Natural killer cell (primary cell): ENCODE measurements around the gene YWHAB. TPM values are rescaled to one million over a fixed set of nuclear protein-coding genes. Genes with fewer than 3 reads are reported as not detected.

Experiments
- ATAC-seq, 3 donors: fragments of 150-1000 bp in 2 of 3; fragments of 200-7000 bp in 1 of 3; cut with Tn5 transposase; 1 replicate in 1 of 3; 2 replicates in 2 of 3; pipeline ENCODE4 v1.10.0; 2021; ENCODE audit warnings: mild to moderate bottlenecking in 2 of 3, moderate library complexity in 2 of 3
- DNase-seq, 2 donors: peaks; one replicate each; pipeline versions ENCODE4 v3.0.0 to v3.0.0-alpha.2; 2013 to 2021; ENCODE audit warnings: mixed read lengths in 1 of 2
- H3K27ac ChIP-seq: one replicate; pipeline ENCODE4 v1.5.1; 2013; ENCODE audit warnings: mild to moderate bottlenecking, low read length
- H3K27me3 ChIP-seq: one replicate; pipeline ENCODE4 v1.6.1; 2013; ENCODE audit warnings: low read length; ENCODE audit not compliant: control insufficient read depth, insufficient read depth
- H3K36me3 ChIP-seq: one replicate; pipeline ENCODE4 v1.6.1; 2013; ENCODE audit warnings: low read length; ENCODE audit not compliant: control insufficient read depth, insufficient read depth
- H3K4me1 ChIP-seq: one replicate; pipeline ENCODE4 v1.6.1; 2013; ENCODE audit warnings: low read length; ENCODE audit not compliant: control insufficient read depth, insufficient read depth
- H3K4me3 ChIP-seq: one replicate; pipeline ENCODE4 v1.5.1; 2013; ENCODE audit warnings: low read length
- H3K9me3 ChIP-seq: one replicate; pipeline ENCODE4 v1.6.1; 2013; ENCODE audit warnings: low read length; ENCODE audit not compliant: control insufficient read depth, insufficient read depth
- H3K27ac Mint-ChIP-seq, 2 donors: one replicate each; pipeline ENCODE4 v1.8.0; 2022; ENCODE audit warnings: mild to moderate bottlenecking in 2 of 2, mixed read lengths in 2 of 2, moderate library complexity in 1 of 2
- H3K27me3 Mint-ChIP-seq, 2 donors: one replicate each; pipeline ENCODE4 v1.8.0; 2022; ENCODE audit warnings: low read depth in 2 of 2, mixed read lengths in 2 of 2
- H3K36me3 Mint-ChIP-seq: one replicate; pipeline ENCODE4 v1.8.0; 2022; ENCODE audit warnings: mixed read lengths
- H3K4me1 Mint-ChIP-seq, 2 donors: one replicate each; pipeline ENCODE4 v1.8.0; 2022; ENCODE audit warnings: mixed read lengths in 2 of 2
- H3K4me3 Mint-ChIP-seq: one replicate; pipeline ENCODE4 v1.8.0; 2022; ENCODE audit warnings: mild to moderate bottlenecking, moderate library complexity, mixed read lengths
- H3K9me3 Mint-ChIP-seq, 2 donors: one replicate each; pipeline ENCODE4 v1.8.0; 2022; ENCODE audit warnings: mixed read lengths in 2 of 2
- CTCF ChIP-seq: fragments of 200-600 bp; IDR thresholded peaks from one replicate; pipeline ENCODE4 v1.8.0; 2022; ENCODE audit warnings: antibody characterized with exemption
- WGBS: methylation state at CpG from one replicate; pipeline ENCODE4 v1.1.7; 2013; ENCODE audit warnings: missing lambda C conversion rate; ENCODE audit not compliant: insufficient coverage; 5-methylcytosine and 5-hydroxymethylcytosine counted together
- intact Hi-C: fragments of 100-400 bp; cut with micrococcal nuclease; formaldehyde crosslinking; loops from one replicate; pipeline ENCODE4 v1.14.2; 2022
- total RNA-seq, 4 donors: library from RNA; stranded (reverse); fragments of 120-200 nt in 1 of 4; gene quantifications; one replicate each; pipeline versions ENCODE4 v1.2.3 to v1.2.4, GENCODE V29; 2013 to 2022

YWHAB gene
- total RNA-seq, 3 donors from 2014 or later (not counting 1 experiment from before 2014, with no cell fraction given) = 137 to 199 (median 179) TPM

DNA sequence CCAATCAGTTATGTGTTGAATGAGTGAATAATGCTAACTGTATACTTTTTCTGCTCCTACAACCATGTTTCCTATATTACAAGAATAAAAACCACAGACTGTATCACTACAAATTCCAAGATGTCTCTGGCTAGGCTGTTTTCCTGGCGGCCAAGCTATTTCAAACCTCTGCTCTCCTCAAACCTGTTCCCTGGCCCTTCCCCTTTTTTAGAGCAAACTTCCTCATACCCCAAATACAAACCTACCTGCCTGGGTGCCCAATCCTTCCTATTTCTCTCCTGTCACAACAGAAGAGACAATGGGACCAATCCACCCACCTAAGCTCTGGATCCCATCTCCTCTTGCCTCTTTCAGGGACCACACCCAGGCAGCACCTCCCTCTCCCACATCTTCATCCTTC lies 67.2 kb downstream of the YWHAB start:
- intact Hi-C loops = no loop called here
- Mint-ChIP-seq H3K4me3 (no peak overlapping the region), H3K9me3 (no peaks in the 10 kb centered on the region), H3K36me3 (peaks cover 8% of the 10 kb centered on the region), H3K27me3 (no peaks in the 10 kb centered on the region), H3K4me1 (peaks cover 3 to 30% of the 10 kb centered on the region in 2 donors), H3K27ac (peak overlapping the region in 1 of 2 donors; percentile 2)
- 93% methylated on average over 1 of the region's 1 CpG for WGBS
- H3K27me3 ChIP-seq = no peaks in the 10 kb centered on the region
- peaks cover 63% of the 10 kb centered on the region for H3K36me3 ChIP-seq
- no peak for DNase-seq
- H3K27ac ChIP-seq = no peak overlapping the region
- no peak for TF ChIP-seq CTCF
- no peak overlapping the region for H3K4me3 ChIP-seq
- ATAC-seq = no peak
- no peaks in the 10 kb centered on the region for H3K4me1 ChIP-seq
- H3K9me3 ChIP-seq = no peaks in the 10 kb centered on the region

GRCh38 chr20:44954211-44954610 lies 68.7 kb downstream of the YWHAB start:
- H3K9me3 Mint-ChIP-seq = no peaks in the 10 kb centered on the region
- 100% methylated on average over 5 of the region's 5 CpGs for WGBS
- Histone ChIP-seq H3K36me3 (peaks cover 50% of the 10 kb centered on the region), H3K4me3 (no peak overlapping the region), H3K4me1 (peaks cover 2% of the 10 kb centered on the region), H3K27me3 (no peaks in the 10 kb centered on the region), H3K9me3 (no peaks in the 10 kb centered on the region), H3K27ac (no peak overlapping the region)
- no peak overlapping the region for H3K27ac Mint-ChIP-seq
- H3K27me3 Mint-ChIP-seq = no peaks in the 10 kb centered on the region
- H3K36me3 Mint-ChIP-seq = peaks cover 8% of the 10 kb centered on the region
- intact Hi-C loops = no loop called here
- H3K4me3 Mint-ChIP-seq = no peak overlapping the region
- H3K4me1 Mint-ChIP-seq = peaks cover 17 to 41% of the 10 kb centered on the region in 2 donors
- ATAC-seq = no peak
- no peak for DNase-seq
- TF ChIP-seq CTCF = no peak

DNA sequence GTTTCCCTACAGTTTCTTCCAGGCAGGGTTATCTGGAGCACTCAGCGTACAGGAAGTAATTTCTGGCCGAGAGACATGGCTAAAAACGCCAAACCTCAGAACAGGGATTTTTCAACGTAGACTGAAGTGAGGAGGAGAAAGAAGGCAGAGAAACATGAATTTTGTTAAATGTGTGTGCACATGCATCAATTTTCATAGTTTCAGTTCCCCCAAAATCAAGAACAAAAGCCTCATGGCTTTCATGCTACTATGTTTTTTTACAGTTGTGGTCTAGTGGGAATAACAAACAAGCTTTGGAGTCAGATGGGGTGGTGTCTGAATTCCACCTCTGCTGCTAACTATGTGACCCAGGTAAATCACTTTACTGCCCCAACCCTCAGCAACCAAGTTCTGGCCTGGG lies 69.8 kb downstream of the YWHAB start:
- Histone ChIP-seq H3K27me3 (no peaks in the 10 kb centered on the region), H3K4me3 (no peak overlapping the region), H3K9me3 (no peaks in the 10 kb centered on the region), H3K4me1 (peaks cover 9% of the 10 kb centered on the region), H3K27ac (no peak overlapping the region), H3K36me3 (peaks cover 45% of the 10 kb centered on the region)
- peaks cover 26 to 42% of the 10 kb centered on the region in 2 donors for H3K4me1 Mint-ChIP-seq
- no peaks in the 10 kb centered on the region for H3K27me3 Mint-ChIP-seq
- no peaks in the 10 kb centered on the region for H3K9me3 Mint-ChIP-seq
- WGBS = 61% methylated on average over 4 of the region's 4 CpGs
- DNase-seq (no peak), ATAC-seq (no peak)
- H3K4me3 Mint-ChIP-seq = no peak overlapping the region
- H3K27ac Mint-ChIP-seq = no peak overlapping the region
- no peak for TF ChIP-seq CTCF
- intact Hi-C loops = loop anchor here (5.0 kb wide), 2 partner anchors 37 to 142 kb away; no protein-coding TSS in a partner anchor
- peaks cover 8% of the 10 kb centered on the region for H3K36me3 Mint-ChIP-seq

DNA sequence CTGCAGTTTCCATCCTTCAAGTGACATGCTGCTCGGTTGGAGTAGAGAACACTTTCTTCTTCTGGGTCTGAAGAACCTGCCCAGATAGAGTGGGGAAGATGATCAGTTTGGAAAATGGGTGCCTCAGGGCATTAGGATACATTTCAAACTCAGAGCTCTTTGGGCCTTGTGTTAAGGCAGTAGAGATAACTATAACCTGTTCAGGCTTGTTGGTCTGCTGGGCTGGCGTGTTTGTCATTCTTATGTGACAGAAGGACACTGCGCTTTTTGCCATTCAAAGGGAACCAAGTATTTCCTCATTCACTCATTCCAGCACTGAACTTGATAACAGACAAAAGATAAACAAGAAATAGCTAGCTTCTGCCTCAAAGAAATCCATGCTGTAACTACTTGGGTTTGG lies 70.9 kb downstream of the YWHAB start:
- WGBS = 97% methylated on average over 2 of the region's 3 CpGs
- Mint-ChIP-seq H3K27ac (no peak overlapping the region), H3K4me1 (peaks cover 35 to 49% of the 10 kb centered on the region in 2 donors), H3K4me3 (no peak overlapping the region), H3K9me3 (no peaks in the 10 kb centered on the region), H3K27me3 (no peaks in the 10 kb centered on the region), H3K36me3 (peaks cover 8% of the 10 kb centered on the region)
- TF ChIP-seq CTCF = no peak
- no peaks in the 10 kb centered on the region for H3K27me3 ChIP-seq
- intact Hi-C loops = loop anchor here (5.0 kb wide), 2 partner anchors 36 to 141 kb away; no protein-coding TSS in a partner anchor
- no peaks in the 10 kb centered on the region for H3K9me3 ChIP-seq
- DNase-seq (no peak), ATAC-seq (no peak)
- no peak overlapping the region for H3K4me3 ChIP-seq
- H3K27ac ChIP-seq = no peak overlapping the region
- peaks cover 33% of the 10 kb centered on the region for H3K36me3 ChIP-seq
- peaks cover 13% of the 10 kb centered on the region for H3K4me1 ChIP-seq
